Ecto neural progenitor cell (in vitro differentiated cells): ENCODE data around the gene CD7.

ENCODE experiments used
- DNase-seq: peaks from one replicate; pipeline ENCODE4 v3.0.0-alpha.2; 2018; ENCODE audit warnings: low spot score

Gene CD7

DNA sequence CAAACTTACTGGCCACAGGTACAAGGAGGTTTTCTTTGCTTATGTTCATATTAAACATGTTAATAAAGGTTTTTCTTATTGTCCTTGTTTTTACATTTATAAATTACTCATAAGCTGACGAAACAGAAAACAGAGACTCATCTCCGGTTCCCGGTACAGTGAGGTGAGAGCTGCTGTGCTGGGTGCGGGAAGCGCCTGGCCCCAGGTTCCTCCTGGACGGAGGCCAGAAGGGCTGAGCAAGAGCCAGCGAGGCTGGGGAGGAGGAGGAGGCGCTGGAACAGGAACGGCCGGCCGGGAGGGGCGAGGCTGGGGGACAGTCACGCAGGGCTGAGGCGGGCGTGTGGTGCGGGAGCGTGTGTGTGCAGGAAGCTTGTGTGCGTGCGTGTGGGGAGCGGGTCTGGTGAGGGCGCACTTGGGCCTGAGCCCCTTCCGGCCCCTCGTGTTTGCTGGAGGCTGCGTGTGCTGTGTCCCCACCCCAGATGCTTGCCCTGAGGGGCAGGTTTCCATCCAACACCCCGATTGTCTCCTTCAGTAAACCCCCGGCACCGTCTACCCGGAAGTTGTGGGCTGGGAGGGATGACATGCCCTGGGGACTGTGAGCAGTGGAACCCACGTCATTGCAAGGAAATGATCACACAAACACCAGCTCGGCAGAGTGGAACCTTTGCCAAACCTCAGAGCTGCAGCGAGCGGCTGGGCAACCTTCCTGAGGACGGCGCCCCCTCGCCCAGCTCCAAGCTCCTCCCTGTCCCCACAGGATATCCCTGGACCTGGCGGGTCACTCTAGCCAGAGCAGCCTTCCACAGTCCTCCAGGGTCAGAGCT is 19.5 kb downstream of the CD7 start:
- no peak for DNase-seq

DNA sequence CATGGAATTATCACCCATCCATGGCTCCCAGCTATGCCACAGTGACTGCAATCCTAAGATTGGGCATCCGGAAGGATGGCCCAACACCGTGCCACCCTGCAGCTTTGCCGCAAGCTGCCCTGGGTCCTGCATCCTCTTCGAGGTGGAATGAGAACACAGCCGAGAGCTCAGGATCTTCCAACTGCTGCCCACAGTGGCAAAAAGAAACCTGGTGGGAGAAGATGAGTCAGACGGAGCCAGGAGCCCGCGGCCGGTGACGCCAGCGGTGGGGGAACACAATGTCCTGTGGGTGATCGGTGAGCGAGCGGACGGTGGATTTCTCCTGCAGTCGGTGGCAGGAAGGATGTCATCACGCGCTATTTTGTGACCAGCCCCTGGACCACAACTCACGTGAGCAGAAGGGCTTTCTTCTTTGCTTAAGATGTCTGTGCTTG is 20.1 kb downstream of the CD7 start:
- DNase-seq: no peak

DNA sequence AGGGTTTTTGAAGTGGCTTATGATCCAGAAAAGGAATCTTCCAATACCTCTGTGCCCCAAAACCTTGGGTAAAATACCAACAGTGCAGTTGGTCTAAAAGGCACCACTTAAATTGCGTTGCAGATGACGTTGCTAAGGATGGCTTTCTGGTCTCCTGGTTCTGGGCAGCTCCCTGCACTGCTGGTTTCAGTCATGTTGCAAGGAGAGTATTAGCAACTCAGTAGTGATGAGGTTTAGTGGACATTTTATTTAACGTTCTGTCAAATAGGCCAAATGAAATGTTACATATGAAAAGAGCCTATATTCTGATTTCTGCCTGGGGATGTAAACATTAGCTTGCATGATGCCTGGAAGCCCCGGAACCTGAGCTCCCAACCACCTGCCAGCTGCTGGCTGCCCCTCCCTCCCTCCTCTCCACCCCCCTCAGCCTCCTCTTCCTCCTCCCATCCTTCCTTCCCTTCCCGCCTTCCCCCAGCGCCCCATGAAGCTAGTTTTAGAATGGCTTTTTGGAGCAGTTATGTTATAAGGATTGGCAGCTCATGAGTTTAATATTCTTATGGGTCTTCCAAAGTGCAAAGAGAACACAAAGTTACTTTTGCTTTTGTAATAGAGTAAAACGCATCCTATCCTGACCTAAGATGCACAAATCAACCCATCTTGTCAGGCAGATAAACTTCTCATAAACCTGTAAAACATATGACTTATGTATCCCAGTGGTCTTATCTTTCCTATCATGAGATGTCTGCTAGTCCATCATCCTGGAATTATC is 20.7 kb downstream of the CD7 start:
- DNase-seq: no peak

DNA sequence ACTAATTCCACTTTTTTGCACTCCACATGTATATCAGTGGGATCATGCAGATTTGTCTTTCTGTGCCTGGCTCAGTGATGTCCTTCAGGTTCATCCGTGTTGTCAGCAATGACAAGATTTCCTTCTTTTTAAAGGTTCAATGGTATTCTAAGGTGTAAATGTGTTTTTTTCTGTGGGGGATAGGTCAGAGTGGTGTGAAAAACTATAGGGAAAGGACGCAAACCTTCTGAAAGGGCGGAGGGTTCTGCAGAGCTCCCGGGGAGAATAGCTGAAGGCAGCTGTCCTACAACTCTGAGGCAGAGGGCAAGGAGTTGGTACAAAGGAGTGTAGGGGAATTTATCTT is 22.0 kb downstream of the CD7 start:
- no peak for DNase-seq

DNA sequence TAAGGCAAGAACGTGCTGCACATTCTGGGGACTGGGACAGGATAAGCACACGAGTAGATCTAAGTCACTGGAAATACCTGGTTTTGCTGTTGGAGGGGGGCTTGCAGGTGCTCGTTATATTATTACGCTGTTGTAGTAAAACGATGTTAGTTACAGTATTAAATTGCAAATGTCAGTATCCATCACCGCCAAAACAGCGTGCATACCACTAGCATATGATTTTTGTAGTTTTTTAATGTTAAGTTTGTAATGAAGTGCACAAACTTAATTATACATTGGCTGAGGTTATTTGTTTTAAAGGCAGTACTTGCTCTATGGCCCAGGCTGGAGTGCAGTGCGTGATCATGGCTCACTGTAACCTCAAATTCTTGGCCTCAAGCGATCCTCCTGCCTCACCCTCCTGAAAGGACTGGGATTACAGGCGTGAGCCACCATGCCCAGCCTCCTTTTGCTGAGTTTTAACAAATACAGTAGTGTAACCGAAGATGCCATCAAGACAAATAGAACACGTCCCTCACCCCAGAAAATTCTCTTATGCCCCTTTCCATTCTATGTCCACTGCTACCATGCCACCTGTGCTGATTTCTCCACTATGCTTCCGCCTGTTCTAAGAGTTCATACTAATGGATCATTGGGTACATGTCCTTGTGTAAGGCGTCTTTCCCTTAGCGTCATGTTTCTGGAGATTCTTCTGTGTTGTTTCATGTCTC is 23.2 kb downstream of the CD7 start:
- no peak for DNase-seq

DNA sequence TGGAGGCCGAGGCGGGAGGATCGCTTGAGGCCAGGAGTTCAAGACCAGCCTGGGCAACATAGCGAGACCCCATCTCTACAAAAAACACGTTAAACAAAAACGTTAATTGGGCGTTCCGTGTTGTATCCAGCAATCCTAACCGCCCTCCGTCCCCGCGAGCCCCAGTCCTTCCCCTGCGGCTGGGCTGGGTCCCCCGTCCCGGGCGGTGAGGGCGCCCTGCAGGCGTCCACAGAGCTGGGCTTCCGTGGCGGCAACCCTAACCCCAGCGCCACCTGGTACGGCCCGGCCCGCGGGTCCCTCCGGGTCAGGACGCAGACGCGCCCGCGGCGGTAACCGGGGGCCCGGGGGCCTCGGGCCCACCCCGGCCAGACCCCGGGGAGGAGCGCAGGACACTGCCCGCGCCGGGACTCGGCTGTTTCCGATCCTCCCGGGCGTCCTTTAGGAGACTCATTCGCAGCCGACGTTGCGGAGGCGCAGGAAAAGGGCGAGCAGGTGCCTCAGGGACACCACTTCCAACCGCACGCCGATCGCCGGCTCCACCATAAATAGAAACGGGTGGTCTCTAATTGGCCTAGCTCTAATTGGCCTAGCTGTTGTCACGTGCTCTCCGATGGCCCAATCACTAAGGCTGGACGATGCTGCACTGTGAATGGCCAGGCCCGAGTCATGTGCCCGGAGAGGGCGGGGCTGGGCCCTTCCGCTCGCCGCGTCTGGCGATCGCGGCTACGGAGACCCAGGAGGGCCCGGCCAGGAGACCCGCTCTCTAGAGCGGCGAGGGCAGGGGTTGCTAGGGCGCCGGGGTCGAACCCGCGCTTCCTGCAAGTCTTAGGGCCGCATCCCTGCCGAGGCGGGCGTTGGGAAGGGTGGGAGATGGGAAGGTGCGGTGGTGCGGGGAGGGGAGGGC is 24.9 kb downstream of the CD7 start:
- peak; percentile 99 for DNase-seq

DNA sequence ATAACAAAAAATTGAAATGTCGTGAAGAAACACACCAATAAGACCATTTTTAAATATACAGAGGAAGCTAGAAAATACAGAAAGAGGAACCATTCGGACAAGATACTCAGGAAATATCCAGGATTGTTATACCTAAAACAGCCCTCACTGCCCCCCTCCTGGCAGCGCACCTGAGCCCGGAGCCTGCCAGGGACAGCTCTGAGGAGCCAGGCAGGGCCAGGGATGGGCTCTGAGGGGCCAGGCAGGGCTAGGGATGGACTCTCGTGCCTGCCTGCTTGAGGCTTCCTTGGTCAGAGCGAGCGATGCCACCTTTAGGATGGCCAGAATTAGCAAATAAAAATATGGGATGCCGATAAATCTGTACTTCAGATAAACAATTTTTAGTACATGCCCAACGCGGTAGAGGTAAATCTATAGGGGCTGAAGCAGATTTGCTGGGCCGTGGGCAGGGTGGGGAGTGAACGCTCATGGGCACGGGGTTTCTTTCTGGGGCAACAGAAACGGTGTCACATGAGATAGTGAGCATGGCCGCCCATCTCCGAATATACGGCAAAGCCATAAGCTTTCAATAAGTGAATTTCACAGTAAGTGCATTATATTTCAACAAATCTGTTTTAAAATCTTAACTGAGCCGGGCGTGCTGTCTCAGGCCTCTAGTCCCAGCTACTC is 25.7 kb downstream of the CD7 start:
- DNase-seq: no peak

DNA sequence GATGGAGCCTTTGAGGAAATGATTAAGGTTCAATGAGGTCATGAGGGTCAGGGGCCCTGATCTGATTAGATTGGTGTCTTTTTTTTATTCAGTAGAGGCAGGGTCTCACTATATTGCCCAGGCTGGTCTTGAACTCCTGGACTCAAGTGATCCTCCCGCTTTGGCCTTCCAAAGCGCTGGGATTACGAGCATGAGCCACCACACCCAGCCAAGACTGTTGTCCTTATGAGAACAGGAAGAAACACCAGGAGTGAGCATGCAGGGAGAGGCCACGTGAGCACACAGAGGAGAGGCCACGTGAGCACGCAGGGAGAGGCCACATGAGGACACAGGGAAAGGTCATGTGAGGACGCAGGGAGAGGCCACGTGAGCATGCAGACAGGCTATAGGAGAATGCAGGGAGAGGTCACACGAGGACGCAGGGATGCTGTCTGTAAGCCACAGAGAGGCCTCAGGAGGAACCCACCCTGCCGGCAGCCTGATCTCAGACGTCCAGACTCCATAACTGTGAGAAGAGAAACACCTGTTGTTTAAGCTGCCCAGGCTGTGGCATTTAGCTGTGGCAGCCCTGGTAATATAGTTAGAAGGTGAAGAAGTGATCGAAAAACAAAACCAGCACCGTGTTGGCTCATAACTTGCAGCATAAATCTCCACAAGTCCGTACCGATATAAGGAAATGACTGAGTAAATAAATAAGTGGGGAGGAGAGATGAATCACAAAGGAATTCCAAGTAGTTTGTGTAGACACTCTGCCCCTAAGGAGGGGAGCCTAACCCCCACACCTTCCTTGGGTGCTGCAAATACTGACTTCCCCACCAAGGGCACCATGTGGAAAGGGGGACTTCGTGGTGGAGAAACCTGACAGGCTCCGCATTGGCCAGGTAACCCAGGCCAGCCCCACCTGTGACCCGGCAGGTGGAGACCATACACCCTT is 29.3 kb downstream of the CD7 start:
- DNase-seq: no peak

DNA sequence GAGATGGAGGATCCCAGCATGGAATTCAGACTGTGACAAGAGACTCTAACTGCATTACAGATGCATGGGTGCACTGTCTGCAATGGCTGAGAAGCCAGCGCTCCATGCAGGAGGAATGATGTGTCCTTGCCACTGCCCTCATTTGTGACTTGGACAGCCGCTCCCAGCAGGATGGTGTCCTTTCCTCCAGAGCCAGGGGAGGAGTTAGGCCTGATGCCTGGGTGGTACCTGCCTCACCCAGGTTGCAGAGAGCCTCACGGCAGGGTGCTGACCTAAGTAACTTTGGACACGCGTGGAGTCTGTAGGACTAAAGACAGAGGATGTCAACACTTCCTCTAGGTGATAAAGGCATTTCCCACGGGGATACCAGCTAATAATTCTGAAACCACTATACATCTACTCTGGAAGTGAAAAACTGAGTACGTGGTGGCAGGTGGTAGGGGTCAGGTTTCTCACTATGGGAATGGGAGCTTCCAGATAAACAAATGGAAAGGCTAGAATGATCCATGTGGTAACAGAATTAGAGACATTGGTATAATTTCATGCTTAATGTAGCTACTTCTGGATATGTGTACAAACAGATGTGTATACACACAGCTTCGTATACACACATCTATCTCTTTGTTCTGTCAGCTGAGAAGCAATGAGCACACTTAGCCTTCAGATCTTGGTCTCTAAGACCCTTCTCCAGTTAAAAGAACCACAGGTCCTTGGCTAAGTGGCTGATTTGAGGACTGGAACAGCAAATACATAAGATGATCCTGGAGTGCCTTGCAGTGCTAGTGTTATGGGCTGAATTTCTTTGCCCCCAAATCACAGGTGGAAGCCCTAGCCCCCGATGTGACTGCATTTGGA is 30.2 kb downstream of the CD7 start:
- DNase-seq: no peak

DNA sequence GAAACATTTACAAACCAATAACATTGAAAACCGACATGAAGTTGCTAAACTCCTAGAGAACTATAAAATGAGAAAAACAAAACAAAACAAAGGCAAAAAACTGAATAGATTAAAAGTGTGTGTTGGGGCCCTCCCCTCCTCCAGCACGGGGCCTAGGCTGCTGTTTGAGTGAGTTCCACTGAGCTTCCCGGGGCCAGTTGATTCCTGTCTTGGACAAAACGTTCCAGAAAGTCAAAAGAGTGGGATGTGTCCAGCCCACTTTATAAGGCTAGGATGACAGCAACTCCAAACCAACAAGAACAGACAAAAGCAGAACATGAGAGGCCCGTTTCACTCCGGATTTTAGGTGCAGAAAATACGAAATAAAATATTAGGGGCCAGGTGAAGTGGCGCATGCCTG is 32.3 kb downstream of the CD7 start:
- DNase-seq: no peak

DNA sequence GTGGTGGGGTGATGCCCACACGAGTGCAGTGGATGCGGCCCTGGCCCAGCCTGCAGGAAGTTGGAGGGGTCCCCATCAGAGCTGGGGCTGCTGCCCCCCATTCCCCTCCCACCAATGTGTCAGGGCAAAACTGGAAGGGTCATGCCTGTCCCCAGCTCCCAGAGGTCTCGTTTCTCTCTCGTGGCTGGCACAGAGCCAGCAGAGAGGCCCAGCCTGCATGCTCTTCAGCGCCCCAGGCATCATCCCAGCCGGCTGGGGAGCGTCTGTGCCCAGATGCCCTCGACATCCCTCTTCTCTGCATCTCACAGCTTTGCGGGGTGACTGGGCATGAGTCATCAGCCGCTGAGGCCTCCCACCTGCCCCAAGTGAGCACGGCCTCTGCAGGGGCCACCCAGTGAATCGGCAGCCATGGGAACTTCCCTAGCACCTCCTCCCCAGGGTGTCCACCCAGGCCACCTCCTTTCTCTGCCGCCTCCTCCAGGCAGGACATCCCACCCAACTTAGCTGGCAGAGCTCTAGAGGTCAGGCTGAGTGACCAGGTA is 34.1 kb downstream of the CD7 start:
- no peak for DNase-seq

DNA sequence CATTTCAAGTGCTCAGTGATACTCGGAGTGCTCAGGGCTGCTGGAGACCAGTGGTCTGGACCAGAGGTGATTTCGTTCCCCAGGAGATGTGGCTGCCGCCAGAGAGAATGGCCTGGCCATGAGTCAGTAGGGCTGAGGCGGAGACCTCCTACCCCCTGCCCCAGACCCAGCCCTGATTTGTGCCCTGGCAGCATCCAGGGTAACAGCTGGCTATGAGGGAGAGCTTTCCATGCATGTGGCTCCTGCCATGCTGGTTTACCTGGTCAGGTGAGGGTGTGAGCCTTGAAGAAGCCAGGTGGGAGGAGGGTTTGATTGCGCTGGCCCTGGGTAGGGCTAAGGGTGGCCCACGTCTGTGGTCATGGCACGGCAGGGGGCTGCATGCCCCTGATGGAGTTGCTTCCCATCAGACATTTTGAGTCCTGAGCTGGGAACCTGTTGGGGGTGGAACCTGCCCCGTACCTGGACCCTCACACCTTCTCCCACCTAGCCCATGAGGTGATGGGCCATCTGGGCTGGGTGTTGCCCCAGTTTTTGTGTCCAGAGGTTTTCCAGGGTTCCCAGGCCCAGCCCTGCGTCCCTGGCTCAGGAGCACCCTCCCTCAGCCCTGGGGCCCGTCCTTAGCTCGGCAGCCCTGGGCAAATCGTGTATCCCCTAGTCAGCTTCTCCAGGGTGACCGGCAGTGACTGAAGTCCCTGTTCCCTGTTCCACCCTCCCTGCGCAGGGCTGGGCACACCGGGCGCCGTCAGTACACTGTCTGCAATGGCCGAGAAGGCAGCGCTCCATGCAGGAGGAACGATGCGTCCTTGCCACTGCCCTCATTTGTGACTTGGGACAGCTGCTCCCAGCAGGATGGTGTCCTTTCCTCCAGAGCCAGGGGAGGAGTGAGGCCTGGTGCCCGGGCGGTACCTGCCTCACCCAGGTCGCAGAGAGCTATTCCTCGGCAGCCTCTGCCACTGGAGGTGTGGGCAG is 34.9 kb downstream of the CD7 start:
- no peak for DNase-seq

DNA sequence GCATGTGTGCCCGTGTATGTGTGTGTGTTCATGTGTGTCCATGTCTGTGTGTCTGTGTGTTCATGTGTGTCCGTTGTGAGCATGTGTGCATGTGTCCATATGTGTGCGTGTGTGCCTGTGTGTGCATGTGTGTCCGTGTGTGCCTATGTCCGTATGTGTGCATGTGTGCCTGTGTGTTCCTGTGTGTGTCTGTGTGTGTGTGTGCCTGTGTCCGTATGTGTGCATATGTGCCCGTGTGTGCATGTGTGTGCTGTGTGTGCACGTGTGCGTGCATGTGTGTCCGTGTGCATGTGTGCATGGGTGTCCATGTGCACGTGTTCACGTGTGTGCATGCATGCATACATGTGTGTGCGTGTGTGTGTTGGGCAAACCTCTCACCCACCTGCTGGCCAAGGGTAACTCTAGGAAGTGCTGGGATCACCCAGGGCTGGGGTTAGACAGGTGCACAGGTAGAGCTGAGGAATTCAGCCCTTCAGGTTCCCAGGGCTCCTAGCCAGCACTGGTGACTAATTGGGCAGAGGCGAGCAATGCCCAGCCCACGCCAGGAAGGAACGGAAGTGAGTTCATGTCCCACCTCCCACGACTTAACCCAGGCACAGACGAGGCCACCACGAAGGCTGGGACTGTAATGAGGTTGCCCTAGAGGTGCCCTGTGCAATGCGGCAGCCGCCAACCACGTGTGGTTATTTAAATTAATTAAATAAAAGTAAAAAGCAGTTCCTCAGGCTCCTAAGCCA is 35.7 kb downstream of the CD7 start:
- no peak for DNase-seq

DNA sequence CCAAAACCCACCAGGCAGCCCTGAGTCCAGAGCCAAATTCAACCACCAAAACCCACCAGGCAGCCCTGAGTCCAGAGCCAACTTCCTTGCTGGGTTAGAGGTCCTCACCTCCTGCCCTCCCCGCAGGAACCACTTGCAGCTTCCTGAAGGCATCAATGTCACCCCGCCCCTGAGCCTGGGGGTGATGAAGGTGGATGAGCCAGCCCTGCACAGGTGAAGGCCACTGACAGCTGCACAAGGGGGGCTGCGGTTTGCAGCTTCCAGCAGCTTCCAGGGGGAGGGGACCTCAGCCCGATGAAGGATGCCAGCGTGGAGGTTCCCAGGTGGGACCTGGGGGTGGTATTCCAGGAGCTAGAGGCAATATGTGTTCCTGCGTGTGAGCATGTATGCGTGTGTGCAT is 36.3 kb downstream of the CD7 start:
- DNase-seq: no peak

DNA sequence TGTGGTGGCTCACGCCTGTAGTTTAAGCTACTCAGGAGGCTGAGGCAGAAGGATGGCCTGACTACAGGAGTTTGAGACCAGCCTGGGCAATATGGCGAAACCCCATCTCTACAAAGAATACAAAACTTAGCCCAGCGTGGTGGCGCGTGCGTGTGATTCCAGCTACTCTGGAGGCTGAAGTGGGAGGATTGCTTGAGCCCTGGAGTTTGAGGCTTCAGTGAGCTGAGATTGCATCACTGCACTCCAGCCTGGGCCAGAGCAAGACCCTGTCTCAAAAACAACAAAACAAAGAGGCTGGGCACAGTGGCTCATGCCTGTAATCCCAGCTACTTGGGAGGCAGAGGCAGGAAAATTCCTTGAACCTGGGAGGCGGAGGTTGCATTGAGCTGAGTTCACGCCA is 36.9 kb downstream of the CD7 start:
- DNase-seq: no peak

DNA sequence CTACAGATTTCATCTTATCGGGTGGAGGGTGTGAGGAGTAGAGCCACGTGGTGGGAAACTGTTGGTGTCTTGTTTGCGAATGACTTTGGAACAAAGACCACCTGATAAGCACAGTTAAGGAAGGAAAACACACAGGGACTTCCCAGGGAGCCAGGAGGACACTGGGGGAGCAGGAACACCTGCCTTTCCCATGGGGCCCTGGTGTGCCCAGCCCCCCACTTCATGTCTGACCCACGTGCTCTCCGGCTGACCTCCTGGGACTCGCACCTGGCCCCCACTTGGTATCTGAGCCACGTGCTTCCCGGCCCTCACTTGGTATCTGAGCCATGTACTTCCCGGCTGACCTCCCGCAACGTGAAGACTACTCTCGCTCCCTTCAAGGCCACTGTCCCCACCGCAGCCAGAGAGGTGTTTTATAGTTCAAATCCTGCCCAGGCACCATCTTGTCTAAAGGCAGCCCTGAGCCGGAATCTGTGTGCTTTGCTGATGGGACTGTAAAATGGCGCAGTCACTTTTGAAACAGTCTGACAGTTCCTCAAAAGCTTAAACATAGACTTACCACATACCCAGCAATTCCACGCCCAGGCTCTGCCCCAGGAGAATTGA is 38.5 kb downstream of the CD7 start:
- DNase-seq: no peak

DNA sequence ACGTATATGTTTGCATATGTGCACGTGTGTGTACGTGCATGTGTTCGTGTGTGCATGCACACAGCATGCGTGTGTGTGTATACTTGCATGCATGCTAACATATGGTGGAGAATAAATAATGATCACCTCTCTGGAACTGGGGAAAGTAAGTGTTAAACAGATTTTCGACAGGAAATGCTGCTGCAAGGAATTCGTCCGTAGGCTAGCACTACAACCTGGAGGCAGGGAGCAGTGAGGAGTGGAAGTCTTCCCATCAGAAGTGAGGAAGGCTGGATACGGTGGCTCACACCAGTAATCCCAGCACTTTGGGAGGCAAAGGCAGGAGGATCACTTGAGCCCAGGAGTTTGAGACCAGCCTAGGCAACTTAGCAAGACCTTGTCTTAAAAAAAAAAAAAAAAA is 39.1 kb downstream of the CD7 start:
- DNase-seq: no peak
